ENCODE results near the gene CDC42BPA. TPM values are rescaled to one million over a fixed set of nuclear protein-coding genes. Genes with fewer than 3 reads are reported as not detected.

Gene CDC42BPA
- total RNA-seq, 1 experiment from 2014 or later = 30.1 TPM

GRCh38 chr1:227306689-227307088 is 11.6 kb downstream of the CDC42BPA start:
- Histone ChIP-seq H2AFZ (ENCODE audit: low read length) (no peak overlapping the region), H3K27me3 (ENCODE audit: insufficient read depth, low read length) (no peaks in the 10 kb centered on the region), H3K56ac (ENCODE audit: insufficient read length, low read depth, low read length) (no peak overlapping the region), H2BK120ac (ENCODE audit: low read depth, low read length, poor library complexity, severe bottlenecking) (no peak overlapping the region), H3K27ac (ENCODE audit: insufficient read length, low read depth, low read length) (no peak overlapping the region), H3K4ac (ENCODE audit: low read depth, low read length) (no peak overlapping the region), H4K8ac (replicated peaks; ENCODE audit: insufficient read length, low read depth, low read length) (no peak overlapping the region), H3K23me2 (ENCODE audit: insufficient read length, low read depth, low read length, poor library complexity, severe bottlenecking) (no peaks in the 10 kb centered on the region), H3K23ac (ENCODE audit: insufficient read length, low read depth, low read length) (no peak overlapping the region), H3K9ac (ENCODE audit: extremely low read depth, insufficient read length, low read length) (no peak overlapping the region), H3K4me2 (ENCODE audit: insufficient read depth, insufficient read length, low read length) (no peak overlapping the region), H4K20me1 (ENCODE audit: control insufficient read depth, insufficient read depth, insufficient read length) (no peaks in the 10 kb centered on the region), H2AK5ac (ENCODE audit: insufficient read length, low read length) (no peak overlapping the region), H4K5ac (ENCODE audit: insufficient read length, low read depth, low read length) (no peak overlapping the region), H3K79me2 (ENCODE audit: insufficient read depth, low read length) (peaks cover 18% of the 10 kb centered on the region; the same call in 1 of the 2 replicates), H3K4me1 (ENCODE audit: insufficient read depth, low read length) (peaks cover 3% of the 10 kb centered on the region; the same call in 1 of the 2 replicates), H3T11ph (ENCODE audit: low read length) (no peak overlapping the region), H3K9me3 (ENCODE audit: control insufficient read depth, low read depth, low read length) (no peaks in the 10 kb centered on the region), H2BK5ac (ENCODE audit: insufficient read length, low read length) (no peak overlapping the region), H3K18ac (ENCODE audit: insufficient read length, low read depth, low read length) (no peak overlapping the region), H2BK20ac (ENCODE audit: low read depth, low read length, poor library complexity, severe bottlenecking) (no peak overlapping the region), H2BK12ac (ENCODE audit: insufficient read length, low read depth, low read length) (no peak overlapping the region), H3K14ac (ENCODE audit: insufficient read depth, low read length) (no peak overlapping the region), H4K91ac (ENCODE audit: insufficient read length, low read depth, low read length) (no peak overlapping the region), H3K79me1 (ENCODE audit: insufficient read depth, low read depth, low read length, poor library complexity, severe bottlenecking) (peaks cover 4% of the 10 kb centered on the region), H2BK15ac (ENCODE audit: low read depth, low read length) (no peak overlapping the region)
- TF ChIP-seq CTCF (conservative IDR thresholded peaks at IDR 0.05) = no peak
- H3K9me3 Mint-ChIP-seq = no peaks in the 10 kb centered on the region
- peaks cover 0 to 4% (median 0%) of the 10 kb centered on the region in 3 experiments; a peak in 1 of 7 replicates for H3K36me3 Mint-ChIP-seq (ENCODE audit: insufficient read depth in 1 of 3, low read depth in 3 of 3)
- no peak for DNase-seq
- no peaks in the 10 kb centered on the region for H3K27me3 Mint-ChIP-seq (ENCODE audit: low read depth)
- no peak overlapping the region for H3K4me3 Mint-ChIP-seq
- no CpG with 5 or more reads among the region's 3 CpGs for WGBS (ENCODE audit: extremely low coverage, insufficient read length, low lambda C conversion rate)
- H3K4me1 Mint-ChIP-seq = peaks cover 15 to 18% of the 10 kb centered on the region in 2 experiments
- H3K27ac Mint-ChIP-seq = no peak overlapping the region

All from H9 (cell line).